Measurements from ENCODE around the gene AGAP1. TPM values are rescaled to one million over a fixed set of nuclear protein-coding genes. Genes with fewer than 3 reads are reported as not detected.

AGAP1 gene
- total and polyA plus RNA-seq, 11 donors = 5.9 to 21.6 (median 18.9) TPM

DNA sequence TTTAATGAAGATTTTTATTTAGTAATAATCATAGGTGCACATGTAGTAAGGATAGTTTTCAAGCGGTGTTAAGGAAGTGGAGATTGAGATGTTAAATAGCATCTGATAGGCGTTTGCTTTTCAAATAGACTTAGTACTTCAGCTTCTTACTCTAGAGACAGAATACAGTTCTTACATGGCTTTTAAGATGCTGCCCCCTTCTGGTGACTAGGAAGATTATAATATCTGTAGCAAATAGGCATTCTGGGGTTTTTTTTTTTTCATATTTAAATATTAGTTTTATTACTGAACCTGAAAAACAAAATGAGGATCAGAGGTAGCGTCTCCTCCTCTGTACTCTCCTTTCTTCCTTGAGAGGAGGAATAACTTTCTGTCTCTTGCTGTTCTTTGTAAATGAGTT, 100.2 kb downstream of the AGAP1 start:
- DNase-seq (no peak), ATAC-seq (peak in 3 of 4 donors; percentile 25 to 65 (median 61))
- H3K9me3 ChIP-seq = no peaks in the 10 kb centered on the region
- 8 to 14% (median 10%) methylated on average over 3 of the region's 3 CpGs for WGBS, 4 donors
- H3K4me3 ChIP-seq = no peak overlapping the region
- no peak for TF ChIP-seq POLR2A (IDR thresholded peaks at IDR 0.05)
- TF ChIP-seq, protein P1, sequence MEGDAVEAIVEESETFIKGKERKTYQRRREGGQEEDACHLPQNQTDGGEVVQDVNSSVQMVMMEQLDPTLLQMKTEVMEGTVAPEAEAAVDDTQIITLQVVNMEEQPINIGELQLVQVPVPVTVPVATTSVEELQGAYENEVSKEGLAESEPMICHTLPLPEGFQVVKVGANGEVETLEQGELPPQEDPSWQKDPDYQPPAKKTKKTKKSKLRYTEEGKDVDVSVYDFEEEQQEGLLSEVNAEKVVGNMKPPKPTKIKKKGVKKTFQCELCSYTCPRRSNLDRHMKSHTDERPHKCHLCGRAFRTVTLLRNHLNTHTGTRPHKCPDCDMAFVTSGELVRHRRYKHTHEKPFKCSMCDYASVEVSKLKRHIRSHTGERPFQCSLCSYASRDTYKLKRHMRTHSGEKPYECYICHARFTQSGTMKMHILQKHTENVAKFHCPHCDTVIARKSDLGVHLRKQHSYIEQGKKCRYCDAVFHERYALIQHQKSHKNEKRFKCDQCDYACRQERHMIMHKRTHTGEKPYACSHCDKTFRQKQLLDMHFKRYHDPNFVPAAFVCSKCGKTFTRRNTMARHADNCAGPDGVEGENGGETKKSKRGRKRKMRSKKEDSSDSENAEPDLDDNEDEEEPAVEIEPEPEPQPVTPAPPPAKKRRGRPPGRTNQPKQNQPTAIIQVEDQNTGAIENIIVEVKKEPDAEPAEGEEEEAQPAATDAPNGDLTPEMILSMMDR (IDR thresholded peaks at IDR 0.05) = peak; percentile 65 to 86 (median 74)
- no peaks in the 10 kb centered on the region for H3K27me3 ChIP-seq
- H3K4me1 ChIP-seq = peaks cover 0 to 16% (median 3%) of the 10 kb centered on the region in 12 donors
- H3K27ac ChIP-seq = no peak overlapping the region
- H3K36me3 ChIP-seq = no peaks in the 10 kb centered on the region
- intact Hi-C loops (cut with DNase I) = loop anchor here (1.0 to 10.0 kb wide), 15 partner anchors 77 to 459 kb away; partner anchors contain the start of gene AGAP1 (in 2 of the 10)

DNA sequence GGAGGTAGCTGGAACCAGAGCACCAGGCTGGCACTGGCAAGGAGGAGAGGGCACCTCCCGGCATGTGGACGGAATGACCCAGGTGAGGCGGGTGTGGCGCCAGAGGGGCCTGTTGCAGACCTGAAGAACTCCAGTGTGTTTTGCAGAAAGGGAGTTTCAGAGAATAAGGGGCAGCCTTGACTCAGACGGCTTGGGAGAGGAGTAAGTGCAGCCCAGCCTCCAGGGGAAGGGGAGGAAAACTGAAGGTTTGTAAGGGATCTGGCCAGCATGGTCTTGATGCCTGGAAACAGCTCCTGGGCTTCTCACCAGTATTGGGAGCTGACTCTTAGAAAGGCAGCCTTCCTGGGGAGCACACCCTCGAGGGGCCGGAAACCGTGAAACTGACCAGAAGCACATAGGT, 101.1 kb downstream of the AGAP1 start:
- Histone ChIP-seq H3K36me3 (no peaks in the 10 kb centered on the region), H3K9me3 (no peaks in the 10 kb centered on the region), H3K4me1 (peaks cover 0 to 12% (median 2%) of the 10 kb centered on the region in 12 donors), H3K4me3 (no peak overlapping the region), H3K27me3 (no peaks in the 10 kb centered on the region), H3K27ac (no peak overlapping the region)
- intact Hi-C loops (cut with DNase I) = loop anchor here (1.0 to 10.0 kb wide), 18 partner anchors 57 to 460 kb away; partner anchors contain the start of gene AGAP1 (in 2 of the 10)
- no peak for DNase-seq
- TF ChIP-seq, protein P1 (IDR thresholded peaks at IDR 0.05) = no peak
- no peak for TF ChIP-seq POLR2A (IDR thresholded peaks at IDR 0.05)
- ATAC-seq = peak in 3 of 4 donors; percentile 4 to 13 (median 5)
- 73 to 82% (median 75%) methylated on average over 7 to 8 of the region's 8 CpGs for WGBS, 4 donors

DNA sequence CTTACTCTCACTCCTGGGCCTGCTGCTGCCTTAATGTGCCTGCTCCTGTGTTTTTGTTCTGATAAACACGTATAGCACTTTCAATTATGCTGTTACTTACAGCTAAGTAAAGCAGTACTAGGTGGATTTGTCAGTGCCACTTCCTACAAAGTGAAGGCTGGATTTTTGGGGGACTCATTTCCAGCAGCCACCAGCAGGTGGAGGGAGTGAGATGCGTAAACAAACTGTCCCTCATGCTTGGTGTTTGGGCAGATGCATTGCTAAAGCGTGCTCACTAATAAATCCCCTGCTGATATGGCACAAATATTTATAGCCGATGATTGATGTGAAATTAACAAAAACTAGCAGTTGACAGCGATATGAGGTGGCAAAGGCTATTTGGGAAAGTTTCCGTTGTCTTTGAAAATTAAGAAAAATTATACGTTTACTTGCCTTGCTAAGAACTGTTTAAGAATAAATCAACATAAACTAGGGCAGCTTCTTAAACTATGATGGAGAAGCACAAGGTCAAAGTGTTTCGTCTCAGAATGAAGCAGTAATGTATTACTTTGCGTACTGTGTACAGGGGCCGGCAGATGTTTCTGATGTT, 101.7 kb downstream of the AGAP1 start:
- peak; percentile 21 to 74 (median 65) for ATAC-seq
- no peak overlapping the region for H3K4me3 ChIP-seq
- peaks cover 0 to 12% (median 2%) of the 10 kb centered on the region in 12 donors for H3K4me1 ChIP-seq
- TF ChIP-seq, protein P1 (IDR thresholded peaks at IDR 0.05) = peak; percentile 65 to 94 (median 85)
- TF ChIP-seq POLR2A (IDR thresholded peaks at IDR 0.05) = no peak
- peak in 4 of 5 donors; percentile 60 to 73 (median 66) for DNase-seq
- H3K27ac ChIP-seq = no peak overlapping the region
- H3K36me3 ChIP-seq = no peaks in the 10 kb centered on the region
- H3K9me3 ChIP-seq = no peaks in the 10 kb centered on the region
- H3K27me3 ChIP-seq = no peaks in the 10 kb centered on the region
- WGBS, 4 donors = 34 to 41% (median 40%) methylated on average over 10 of the region's 10 CpGs
- intact Hi-C loops (cut with DNase I) = loop anchor here (1.0 to 10.0 kb wide), 15 partner anchors 57 to 461 kb away; partner anchors contain the start of gene AGAP1 (in 1 of the 10)

DNA sequence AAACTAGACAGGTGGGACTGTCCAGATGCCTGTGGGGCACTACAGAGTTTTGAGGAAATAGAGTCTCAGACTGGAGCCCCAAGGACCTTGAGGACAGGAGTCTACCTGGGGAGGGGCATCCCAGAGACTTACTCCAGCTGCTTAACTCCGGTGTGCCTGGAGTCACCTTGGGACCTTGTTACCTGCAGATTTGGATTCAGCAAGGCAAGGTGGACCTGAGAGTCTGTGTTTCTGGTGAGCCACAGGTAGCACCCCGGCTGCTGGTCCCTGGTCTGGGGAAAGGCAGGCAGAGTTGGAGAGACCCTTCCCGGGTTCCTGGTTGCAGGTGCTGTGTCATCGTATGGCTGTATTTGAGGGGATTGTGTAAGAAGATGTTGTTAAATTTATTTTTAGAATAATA, 102.4 kb downstream of the AGAP1 start:
- intact Hi-C loops (cut with DNase I) = loop anchor here in 8 of 10 donors (1.0 to 10.0 kb wide), 7 partner anchors 56 to 164 kb away; no protein-coding TSS in a partner anchor
- Histone ChIP-seq H3K4me3 (no peak overlapping the region), H3K4me1 (peaks cover 0 to 12% (median 2%) of the 10 kb centered on the region in 12 donors), H3K36me3 (no peaks in the 10 kb centered on the region), H3K27me3 (no peaks in the 10 kb centered on the region), H3K27ac (no peak overlapping the region), H3K9me3 (no peaks in the 10 kb centered on the region)
- ATAC-seq = no peak
- no peak for TF ChIP-seq POLR2A (IDR thresholded peaks at IDR 0.05)
- TF ChIP-seq, protein P1 (IDR thresholded peaks at IDR 0.05) = no peak
- WGBS, 4 donors = 94 to 98% (median 96%) methylated on average over 3 to 4 of the region's 4 CpGs
- DNase-seq = no peak

Data from heart left ventricle (tissue), 16 donors.